Kidney capillary endothelial cell (primary cell): ENCODE data around the gene KAT6B.
"Not testable (repeated sequence)": the region's sequence is repeated elsewhere in the genome, so short reads cannot be mapped to it uniquely, and the experiment has no call there.

Experiments
- DNase-seq: peaks from one replicate; pipeline ENCODE4 v3.0.0-alpha.2; 2018; ENCODE audit warnings: low spot score

Gene KAT6B

DNA sequence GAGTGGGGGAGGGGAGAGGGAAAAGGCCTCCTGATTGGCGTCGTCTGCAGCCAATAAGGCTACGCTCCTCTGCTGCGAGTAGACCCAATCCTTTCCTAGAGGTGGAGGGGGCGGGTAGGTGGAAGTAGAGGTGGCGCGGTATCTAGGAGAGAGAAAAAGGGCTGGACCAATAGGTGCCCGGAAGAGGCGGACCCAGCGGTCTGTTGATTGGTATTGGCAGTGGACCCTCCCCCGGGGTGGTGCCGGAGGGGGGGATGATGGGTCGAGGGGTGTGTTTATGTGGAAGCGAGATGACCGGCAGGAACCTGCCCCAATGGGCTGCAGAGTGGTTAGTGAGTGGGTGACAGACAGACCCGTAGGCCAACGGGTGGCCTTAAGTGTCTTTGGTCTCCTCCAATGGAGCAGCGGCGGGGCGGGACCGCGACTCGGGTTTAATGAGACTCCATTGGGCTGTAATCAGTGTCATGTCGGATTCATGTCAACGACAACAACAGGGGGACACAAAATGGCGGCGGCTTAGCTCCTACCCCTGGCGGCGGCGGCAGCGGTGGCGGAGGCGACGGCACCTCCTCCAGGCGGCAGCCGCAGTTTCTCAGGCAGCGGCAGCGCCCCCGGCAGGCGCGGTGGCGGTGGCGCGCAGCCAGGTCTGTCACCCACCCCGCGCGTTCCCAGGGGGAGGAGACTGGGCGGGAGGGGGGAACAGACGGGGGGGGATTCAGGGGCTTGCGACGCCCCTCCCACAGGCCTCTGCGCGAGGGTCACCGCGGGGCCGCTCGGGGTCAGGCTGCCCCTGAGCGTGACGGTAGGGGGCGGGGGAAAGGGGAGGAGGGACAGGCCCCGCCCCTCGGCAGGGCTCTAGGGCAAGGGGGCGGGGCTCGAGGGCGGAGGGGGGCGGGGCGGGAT, at the start of gene KAT6B:
Gene KAT6B, plus strand, starts transcription at position 459 of the 903 bp plus-strand sequence. CDS start 16,258 bp downstream, outside the sequence.
- peak; percentile 100 for DNase-seq

DNA sequence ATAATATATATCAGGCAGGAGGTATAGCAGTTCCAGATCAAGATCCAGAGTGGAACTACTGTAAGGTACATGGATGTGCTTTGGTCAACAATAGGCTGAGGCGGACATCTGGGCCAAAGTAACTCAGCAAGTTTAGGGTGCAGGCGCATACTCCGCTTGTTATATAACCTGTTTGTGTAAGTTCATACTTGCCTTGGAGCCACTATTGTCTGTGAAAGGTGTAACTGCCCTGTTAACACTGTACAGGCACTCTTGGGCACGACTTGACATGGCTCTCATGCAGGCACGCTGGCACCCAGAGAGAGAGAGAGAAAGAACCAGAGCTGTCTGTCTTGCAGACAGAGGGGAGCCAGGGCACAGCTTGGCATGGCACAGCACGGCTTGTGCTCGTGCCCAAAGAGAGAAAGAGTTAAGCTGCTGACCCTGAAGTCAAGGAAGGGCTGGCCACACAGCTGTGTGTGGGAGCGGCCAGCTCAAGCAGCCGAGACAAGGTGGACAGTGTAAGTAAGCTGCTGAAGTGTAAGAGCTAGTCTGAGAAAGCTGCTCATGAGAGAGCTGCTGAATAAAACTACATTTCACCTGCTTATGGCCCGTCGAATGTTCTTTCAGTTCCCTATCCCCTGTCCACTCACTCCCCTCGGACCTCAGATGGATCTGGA, 47.8 kb upstream of the KAT6B start:
- no peak for DNase-seq

DNA sequence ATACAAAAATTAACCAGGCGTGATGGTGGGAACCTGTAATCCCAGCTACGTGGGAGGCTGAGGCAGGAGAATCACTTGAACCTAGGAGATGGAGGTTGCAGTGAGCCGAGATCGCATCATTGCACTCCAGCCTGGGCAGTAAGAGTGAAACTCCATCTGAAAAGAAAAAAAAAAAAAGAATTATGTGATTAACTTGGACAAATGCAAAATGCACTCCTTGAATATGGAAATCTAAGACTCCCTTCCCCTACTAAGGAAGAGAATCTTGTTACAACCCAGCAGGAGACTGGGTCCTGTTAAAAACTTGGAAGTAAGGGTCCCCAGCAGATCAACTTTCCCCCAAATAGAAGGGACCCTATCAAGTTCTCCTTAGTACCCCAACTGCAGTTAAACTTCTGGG, 44.5 kb upstream of the KAT6B start:
- DNase-seq: not testable (repeated sequence)

DNA sequence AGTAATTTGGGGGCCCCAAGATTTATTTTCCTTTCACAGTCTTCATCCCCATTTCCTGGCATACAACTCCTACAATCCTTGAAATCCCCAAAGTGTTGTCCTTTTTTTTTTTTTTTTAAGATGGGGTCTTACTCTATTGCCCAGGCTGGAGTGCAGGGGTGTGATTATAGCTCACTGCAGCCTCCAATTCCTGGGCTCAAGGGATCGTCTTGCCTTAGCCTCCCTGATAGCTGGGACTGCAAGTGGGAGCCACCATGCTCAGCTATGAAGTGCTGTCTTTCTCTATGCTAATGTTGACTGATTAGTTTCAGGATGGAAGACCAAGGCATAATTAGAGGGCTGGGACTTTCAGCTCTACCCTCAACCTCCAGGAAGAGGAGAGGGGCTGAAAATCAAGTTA, 41.9 kb upstream of the KAT6B start:
- DNase-seq: no peak

DNA sequence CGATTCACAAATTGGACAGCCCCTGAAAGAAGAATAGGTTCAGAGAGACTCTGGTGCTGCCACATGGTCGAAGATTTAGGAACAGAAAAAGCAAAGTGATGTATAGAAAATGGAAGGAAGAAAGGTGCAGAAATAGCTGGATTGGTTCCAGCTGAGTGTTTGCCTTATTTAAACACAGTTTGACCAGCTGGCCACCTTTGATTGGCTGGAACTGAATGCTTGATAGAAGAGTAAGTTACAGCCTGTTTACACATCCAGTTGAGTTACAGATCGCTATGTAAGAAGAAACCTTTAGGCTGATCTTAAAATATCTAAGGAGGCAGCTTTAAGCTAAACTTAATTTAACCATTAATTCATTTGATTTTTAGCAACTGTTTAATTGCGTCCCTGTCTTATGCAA, 40.3 kb upstream of the KAT6B start:
- no peak for DNase-seq

DNA sequence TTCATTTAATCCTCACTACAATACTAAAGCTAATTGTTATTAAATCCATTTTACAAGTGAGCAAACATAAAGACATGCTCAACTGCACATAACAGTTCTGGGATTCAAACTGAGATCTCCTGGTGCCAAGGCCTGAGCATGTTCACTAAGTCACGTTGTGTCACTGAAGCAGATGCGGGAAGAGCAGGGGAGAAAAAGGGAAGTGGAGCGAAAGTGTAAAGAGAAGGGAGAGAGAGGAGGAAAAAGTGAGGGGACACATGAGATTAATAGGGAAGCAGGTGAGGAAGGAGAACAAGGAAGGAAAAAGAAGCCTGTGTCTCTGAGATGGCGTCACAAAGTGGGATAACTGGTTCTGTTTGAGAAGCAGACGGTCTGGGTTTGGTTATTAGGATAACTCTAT, 38.9 kb upstream of the KAT6B start:
- no peak for DNase-seq

DNA sequence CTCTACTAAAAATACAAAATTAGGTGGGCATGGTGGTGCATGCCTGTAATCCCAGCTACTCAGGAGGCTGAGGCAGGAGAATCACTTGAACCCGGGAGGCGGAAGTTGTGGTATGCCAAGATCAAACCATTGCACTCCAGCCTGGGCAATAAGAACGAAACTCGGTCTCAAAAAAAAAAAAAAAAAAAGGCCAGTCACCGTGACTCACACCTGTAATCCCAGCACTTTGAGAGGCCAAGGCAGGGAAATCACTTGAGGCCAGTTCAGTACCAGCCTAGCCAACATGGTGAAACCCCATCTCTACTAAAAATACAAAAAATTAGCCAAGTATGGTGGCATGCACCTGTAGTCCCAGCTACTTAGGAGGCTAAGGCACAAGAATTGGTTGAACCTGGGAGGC, 34.4 kb upstream of the KAT6B start:
- DNase-seq: not testable (repeated sequence)

DNA sequence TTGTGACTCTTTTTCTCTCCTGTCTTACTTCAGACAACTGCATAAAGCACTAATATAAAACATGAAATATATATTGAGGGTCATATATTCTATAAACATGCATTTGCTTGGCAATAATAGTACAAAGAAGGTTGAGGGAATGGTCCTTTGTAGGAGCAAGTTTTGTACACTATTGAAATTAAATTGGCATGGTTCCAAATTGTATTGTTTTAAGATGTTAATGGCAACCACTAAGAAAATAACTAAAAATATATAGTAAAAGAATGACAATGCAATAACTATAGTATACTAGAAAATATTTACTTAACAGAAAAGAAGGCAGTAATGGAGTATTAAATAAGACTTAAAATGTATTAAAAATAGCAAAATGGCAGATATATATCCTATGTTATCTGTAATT, 33.7 kb upstream of the KAT6B start:
- DNase-seq: no peak

DNA sequence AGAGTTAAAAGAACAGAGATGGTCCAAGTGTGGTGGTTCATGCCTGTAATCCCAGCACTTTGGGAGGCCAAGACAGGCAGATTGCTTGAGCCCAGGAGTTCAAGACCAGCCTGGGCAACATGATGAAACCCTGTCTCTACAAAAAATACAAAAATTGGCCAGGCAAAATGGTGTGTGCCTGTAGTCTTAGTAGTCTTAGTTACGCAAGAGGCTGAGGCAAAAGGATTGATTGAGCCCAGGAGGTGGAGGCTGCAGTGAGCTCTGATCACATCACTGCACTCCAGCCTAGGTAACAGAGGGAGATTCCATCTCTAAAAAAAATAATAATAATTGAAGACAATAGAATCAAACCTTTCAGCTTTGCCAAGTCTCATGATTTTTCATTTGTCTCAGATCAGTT, 33.2 kb upstream of the KAT6B start:
- not testable (repeated sequence) for DNase-seq

DNA sequence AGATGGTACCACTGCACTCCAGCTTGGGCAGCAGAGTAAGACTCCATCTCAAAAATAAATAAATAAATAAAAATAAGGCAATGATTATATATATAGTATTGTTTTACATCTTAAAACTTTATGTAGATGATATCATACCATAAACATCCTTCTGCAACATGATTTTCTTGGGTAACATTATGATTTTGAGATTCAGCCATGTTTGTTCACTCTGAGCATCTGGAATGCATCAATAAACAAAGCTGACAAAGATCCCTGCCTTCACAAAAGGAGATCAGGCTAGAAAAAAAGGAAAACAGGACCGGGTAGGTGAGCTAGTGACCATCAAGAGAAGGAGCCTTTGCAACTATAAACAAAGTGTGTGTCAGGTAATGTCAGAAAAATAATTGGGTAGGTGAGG, 31.9 kb upstream of the KAT6B start:
- DNase-seq: no peak

DNA sequence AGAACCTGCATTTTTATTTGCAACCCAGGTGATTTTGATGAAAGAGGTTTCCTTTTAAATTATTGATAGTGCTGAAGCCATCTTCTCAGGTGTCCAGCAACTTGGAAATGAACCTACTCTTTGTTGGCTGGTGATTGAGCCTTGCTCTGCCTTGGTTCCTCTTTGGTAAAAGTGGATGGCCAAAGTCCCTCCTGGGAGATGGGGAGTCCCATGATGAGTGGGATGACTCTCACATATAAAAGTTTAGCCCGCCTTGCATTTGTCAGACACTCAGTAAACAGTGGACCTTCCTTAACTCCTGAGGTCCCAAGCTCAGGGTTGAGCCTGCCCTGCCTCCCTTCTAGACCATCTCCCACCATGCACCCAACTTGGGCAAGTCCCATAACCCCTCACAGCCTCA, 28.9 kb upstream of the KAT6B start:
- no peak for DNase-seq

DNA sequence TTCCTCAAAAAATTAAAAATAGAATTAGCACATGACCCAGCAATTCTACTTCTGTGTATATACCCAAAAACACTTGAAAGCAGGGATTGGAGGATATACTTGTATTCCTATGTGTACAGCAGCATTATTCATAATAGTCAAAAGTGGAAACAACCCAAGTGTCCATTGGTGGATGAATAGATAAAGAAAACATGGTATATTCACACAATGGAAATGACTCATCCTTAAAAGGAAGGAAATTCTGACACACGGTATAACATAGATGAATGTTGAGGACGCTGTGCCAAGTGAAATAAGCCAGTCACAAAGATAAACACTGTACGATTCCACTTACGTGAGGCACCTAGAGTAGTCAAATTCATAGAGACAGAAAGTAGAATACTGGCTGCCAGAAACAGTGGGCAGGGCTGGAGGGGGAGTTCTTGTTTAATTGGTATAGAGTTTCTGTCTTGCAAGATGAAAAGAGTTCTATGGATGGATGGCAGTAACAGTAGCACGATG, 26.6 kb upstream of the KAT6B start:
- DNase-seq: peak; percentile 93

DNA sequence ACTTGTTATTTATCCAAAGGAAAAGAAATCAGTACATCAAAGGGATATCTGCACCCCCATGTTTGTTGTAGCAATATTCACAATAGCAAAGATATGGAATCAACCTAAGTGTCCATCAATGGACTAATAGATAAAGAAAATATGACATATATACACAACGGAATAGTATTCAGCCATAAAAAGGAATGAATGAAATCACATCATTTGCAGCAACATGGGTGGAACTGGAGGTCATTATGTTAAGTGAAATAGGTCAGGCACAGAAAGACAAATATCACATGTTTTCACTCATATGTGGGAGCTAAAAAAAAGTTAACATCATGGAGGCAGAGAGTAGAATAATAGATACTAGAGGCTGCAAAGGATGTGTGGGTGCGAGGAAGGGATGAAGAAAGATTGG, 25.0 kb upstream of the KAT6B start:
- no peak for DNase-seq

DNA sequence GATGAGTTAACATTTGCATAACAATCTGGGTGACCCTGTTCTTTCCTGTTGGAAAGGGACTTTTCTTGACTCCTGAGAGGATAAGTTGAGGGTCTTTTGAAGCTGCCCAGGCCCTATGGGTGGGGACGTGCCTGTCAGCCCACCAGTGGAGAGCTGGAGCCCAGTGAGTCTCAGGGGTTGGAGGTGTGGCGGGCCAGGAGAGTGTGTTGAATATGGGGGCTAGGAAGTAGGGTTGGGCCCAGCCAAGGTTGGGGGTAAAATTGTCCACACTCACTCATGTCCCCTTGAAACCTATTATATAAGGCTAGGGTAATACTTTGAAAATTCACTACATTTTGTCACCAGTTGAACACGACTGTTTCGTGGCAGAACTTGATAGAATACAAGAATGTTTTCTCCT, 17.9 kb upstream of the KAT6B start:
- DNase-seq: no peak

DNA sequence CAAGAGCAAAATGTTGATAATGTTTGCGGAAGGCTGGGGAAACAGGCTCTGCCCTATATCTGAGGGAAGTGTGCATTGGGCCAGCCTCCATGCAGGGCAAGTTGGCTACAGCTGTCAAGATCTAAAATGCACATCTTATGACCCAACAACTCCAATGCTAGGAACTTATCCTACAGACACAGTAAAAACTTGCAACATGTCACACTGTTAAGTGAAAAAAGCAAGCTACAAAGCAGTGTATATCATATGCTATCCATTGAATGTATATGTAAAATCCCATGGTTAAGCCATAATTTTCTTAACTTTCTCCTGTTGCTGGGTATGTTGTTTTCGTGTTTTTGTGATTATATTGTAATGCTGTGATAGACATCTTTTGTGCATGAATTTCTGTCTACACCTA, 16.3 kb upstream of the KAT6B start:
- no peak for DNase-seq

DNA sequence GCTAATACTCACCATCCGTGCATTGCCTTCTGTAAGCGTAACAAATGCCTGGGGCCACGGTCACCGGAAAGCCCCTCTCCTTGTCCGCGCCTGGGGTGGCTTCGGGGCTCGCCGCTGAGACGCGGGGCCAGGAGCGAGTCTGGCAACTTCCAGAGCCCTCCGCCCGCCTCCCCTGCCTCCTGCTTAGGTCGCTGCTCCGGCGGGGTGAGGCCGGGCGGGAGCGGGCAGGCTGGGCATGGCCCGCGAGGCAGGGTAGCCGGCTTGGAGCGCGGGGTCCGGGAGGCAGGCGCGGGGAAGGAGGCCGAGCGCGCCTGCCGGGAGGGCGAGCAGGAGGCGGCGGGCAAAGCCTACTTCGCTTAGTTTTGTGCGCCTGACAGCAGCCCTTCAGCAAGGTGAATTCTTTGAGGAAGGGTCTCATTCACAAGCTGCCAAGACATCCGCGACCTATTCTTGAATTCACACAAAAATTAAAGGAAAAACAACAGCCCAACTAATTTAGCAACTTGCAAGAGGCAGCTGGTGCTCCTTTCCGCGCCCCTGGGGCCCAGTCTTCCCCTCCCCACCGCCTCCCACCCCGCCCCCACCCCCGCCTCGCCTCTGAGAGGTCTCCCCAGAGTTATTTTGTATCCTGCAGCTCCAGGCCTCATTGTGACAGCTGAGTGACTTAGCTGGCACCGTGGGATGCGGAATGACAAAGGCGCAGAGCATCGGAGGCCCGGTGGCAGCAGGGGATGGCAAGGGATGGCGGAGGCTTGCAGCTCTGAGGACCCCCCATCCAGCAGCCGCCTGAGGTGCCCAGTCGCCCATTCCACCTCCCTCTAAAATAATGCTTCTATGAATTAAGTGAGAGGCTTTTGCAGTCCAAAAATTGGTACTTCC, 12.8 kb upstream of the KAT6B start:
- no peak for DNase-seq

DNA sequence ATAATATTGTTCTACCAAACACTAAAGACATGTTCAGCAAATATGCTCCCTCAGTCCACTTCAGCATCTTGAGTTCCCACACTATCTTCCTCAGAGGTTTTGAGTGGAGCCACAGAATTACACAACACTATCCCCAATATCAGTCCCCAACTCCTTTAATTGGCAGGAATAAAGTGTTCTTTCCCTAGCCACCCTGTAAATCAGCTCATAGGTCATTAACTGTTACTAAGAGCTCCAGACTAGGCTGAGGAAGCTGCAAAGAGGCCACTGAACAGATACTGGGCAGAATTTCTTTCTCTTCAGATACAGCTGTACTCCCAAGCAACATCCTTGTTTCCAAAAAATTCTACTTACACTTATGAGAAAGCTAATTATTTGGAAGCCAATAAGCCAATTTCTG, 11.6 kb upstream of the KAT6B start:
- no peak for DNase-seq

DNA sequence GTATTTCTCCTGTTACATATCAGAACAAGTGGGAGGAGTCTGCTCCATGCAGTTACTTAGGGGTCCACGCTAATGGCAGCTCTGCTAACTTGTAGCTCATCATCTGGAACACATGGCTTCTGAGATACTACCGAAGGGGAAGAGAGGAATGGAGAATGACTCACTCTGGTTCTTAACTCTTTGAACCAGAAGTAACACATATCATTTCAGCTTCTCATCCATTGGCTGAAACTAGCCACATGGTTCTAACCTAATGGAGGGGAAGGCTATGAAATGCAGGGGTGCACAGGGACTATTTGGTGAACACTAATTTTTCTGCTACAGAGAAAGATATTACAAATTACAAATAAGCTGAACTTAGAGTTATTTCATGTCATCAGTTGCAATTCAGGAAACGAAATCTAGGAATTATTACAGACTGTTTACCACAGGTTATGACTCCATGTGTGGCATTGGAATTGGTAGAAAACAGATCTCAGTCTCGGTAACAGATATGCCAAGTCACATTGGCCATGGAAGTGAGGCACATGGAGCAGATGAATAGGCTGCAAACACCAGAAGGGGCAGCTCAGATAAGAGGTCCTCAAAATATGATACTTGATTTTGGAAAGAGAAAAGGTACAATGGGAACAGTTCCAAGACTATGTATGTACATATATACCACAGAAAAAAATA, 9.4 kb upstream of the KAT6B start:
- no peak for DNase-seq

DNA sequence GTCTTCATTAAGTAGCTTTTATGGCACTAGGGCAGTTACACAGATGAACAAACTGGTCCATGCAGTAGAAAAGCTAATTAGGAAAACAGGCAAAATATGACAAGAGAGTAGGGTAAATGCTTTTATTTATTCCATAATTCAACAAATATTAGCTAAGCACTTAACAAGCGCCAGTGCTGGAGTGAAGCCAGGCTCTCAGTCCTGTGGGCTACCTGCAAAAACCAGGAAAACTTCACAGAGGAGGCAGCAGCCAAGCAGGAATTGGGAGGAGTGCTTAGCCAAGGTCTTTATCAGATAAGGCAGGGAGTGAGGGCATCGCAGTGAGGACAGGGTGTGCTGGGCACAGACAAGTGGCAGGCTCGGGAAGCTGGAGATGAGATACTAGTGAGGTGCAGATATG, 4.9 kb upstream of the KAT6B start:
- DNase-seq: no peak

DNA sequence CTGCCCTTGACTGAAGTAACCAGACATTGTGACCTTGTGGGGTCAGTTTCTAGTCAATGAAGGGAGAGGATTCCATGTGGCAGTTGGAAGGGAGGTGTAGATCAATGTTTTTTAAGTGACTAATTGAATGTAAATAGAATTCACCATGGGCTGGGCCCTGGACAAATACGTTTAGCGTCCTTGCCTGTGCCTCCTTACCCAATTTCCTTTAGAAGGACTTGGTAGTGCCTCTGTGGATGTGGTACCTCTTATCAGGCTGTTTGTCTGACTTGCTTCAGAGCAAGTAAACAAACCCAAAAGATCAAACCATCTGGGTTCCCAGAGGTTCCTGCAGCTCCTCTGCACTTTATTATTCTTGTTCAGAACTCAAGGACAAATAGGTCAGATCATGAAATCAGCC, 4.3 kb upstream of the KAT6B start:
- DNase-seq: no peak

DNA sequence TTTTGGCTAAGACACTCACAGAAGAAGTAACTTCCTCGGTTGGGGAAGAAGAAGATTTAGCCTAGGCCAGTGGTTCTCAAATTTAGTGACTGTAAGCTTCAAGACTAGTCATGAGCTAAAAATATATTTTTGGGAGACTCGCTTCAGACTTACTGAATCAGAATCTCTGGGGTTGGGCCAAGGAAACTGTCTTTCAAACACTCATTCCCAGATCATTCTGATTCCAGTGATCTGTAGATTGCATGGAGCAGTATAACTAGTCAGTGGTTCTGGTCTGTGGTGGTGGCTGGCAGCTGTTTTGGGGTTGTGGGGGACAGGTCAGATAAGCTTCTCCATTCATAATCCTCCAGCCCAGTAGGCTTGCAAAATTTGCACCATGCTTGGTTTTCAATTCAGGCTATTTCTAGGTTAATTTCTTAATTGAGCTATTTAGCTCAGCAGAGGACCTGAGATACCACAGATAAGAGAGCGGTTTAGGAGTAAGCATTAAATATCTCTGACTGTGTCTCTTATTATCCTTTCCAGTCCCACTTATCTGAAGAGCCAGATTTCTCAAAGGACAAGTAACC, 3.8 kb upstream of the KAT6B start:
- DNase-seq: no peak

DNA sequence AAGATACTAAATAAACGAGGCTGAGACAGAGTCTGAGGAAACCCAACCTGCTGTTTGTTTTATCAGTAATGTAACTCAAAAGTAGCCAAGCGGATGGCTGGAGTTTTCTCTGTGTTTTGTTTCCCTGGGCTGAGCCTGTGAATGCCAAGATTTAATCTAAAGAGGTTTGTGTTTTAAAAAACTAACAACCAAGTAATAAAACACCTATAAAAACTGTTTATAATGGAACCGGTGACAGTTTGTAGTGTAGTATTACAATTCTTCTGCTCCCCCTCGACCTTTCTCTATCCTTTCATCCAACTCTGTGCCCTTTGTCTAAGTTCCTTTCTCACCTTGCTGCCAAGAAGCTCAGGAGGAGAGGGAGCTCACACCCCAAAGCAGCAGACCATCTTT, 2.6 kb upstream of the KAT6B start:
- DNase-seq: no peak
